ENCODE data around the gene COTL1. TPM values are rescaled to one million over a fixed set of nuclear protein-coding genes. Genes with fewer than 3 reads are reported as not detected.

The COTL1 gene
- total and polyA plus RNA-seq, 9 of the 15 experiments (the other 6 are each of a cell fraction or from before 2014, with no cell fraction given), result 27.7 to 185 (median 72.5) TPM

- TF ChIP-seq ARID4B (CRISPR knock-in tag; IDR thresholded peaks at IDR 0.05) (peak; percentile 76; the same call in 1 of the 2 replicates), RBM34 (IDR thresholded peaks at IDR 0.05; ENCODE audit: borderline replicate concordance, insufficient read depth, low read length) (no peak), RBM14 (IDR thresholded peaks at IDR 0.05; ENCODE audit: borderline replicate concordance, insufficient read depth, low read depth, low read length) (no peak), ATF7 (IDR thresholded peaks at IDR 0.05) (peak; percentile 35; the same call in 1 of the 2 replicates), ZNF778 (CRISPR knock-in tag; IDR thresholded peaks at IDR 0.05) (no peak), MGA (IDR thresholded peaks at IDR 0.05) (peak; percentile 98), IRF9 (tag; IDR thresholded peaks at IDR 0.05) (no peak), MCM2 (IDR thresholded peaks at IDR 0.05; ENCODE audit: low read depth) (no peak), CBFA2T2 (conservative IDR thresholded peaks at IDR 0.05) (no peak), MEF2A (IDR thresholded peaks at IDR 0.05; ENCODE audit: control insufficient read depth, low read depth, low read length) (no peak)
Observed at GRCh38 chr16:84647828-84648594, 30.1 kb upstream of the COTL1 start, which contains the start of gene KLHL36 (continued).

Measured in K562 (cell line).